Mammary epithelial cell (primary cell): ENCODE results near the gene ACER3.

Experiments
- CTCF ChIP-seq, 2 donors: IDR thresholded peaks in 1 of 2; conservative IDR thresholded peaks in 1 of 2; 2 replicates each; pipeline ENCODE4 v1.5.1; 2011 to 2012; ENCODE audit warnings: inconsistent platforms in 2 of 2, low read length in 2 of 2, mild to moderate bottlenecking in 2 of 2, control low read depth in 1 of 2, low read depth in 1 of 2; ENCODE audit not compliant: insufficient read depth in 1 of 2; ENCODE audit errors: extremely low read depth in 1 of 2
- EZH2 ChIP-seq: IDR thresholded peaks from 2 replicates; pipeline ENCODE4 v1.6.1; 2012; ENCODE audit warnings: low read length, inconsistent platforms, borderline replicate concordance

GRCh38 chr11:76872959-76873827, 12.5 kb downstream of the ACER3 start:
- no peak for TF ChIP-seq EZH2
- no peak for TF ChIP-seq CTCF (conservative IDR thresholded peaks at IDR 0.05 in 1 of 2, IDR thresholded peaks at IDR 0.05 in 1 of 2; ENCODE audit: extremely low read depth in 1 of 2, insufficient read depth in 1 of 2, low read depth in 1 of 2, low read length in 2 of 2)
